Superior temporal gyrus (tissue), 1 donor: Measurements from ENCODE around the gene NNT.
A peak's percentile ranks its signal among the peaks of the same experiment; 100 is the strongest.

Experiments used
- DNase-seq: peaks from one replicate; pipeline ENCODE4 v3.0.0-alpha.2; 2016; ENCODE audit errors: extremely low spot score

The NNT gene

GRCh38 chr5:43623048-43623680, 20.2 kb downstream of the NNT start:
- DNase-seq, result peak; percentile 63

- DNase-seq, result no peak
Measured at GRCh38 chr5:43627028-43627427, 24.0 kb downstream of the NNT start.

- peak; percentile 94 for DNase-seq
Measured at GRCh38 chr5:43631182-43631910, 28.4 kb downstream of the NNT start.

GRCh38 chr5:43634621-43635020, 31.6 kb downstream of the NNT start:
- no peak for DNase-seq

- no peak for DNase-seq
Measured at GRCh38 chr5:43635374-43635773, 32.4 kb downstream of the NNT start.

GRCh38 chr5:43636076-43636475, 33.1 kb downstream of the NNT start:
- no peak for DNase-seq

- DNase-seq, result no peak
Measured at GRCh38 chr5:43637416-43637815, 34.4 kb downstream of the NNT start.

- no peak for DNase-seq
Measured at GRCh38 chr5:43638107-43638506, 35.1 kb downstream of the NNT start.

- DNase-seq, result no peak
Measured at GRCh38 chr5:43638546-43638945, 35.6 kb downstream of the NNT start.

GRCh38 chr5:43639566-43639965, 36.6 kb downstream of the NNT start:
- DNase-seq, result no peak

- no peak for DNase-seq
Measured at GRCh38 chr5:43642428-43642827, 39.4 kb downstream of the NNT start.

GRCh38 chr5:43643327-43643726, 40.3 kb downstream of the NNT start:
- no peak for DNase-seq

- DNase-seq, result no peak
Measured at GRCh38 chr5:43643750-43644149, 40.8 kb downstream of the NNT start.

GRCh38 chr5:43646992-43647391, 44.0 kb downstream of the NNT start:
- no peak for DNase-seq

GRCh38 chr5:43647789-43648188, 44.8 kb downstream of the NNT start:
- no peak for DNase-seq

GRCh38 chr5:43648499-43649124, 45.6 kb downstream of the NNT start:
- DNase-seq, result no peak

GRCh38 chr5:43649256-43649655, 46.3 kb downstream of the NNT start:
- no peak for DNase-seq

- no peak for DNase-seq
Measured at GRCh38 chr5:43652537-43653302, 49.7 kb downstream of the NNT start.

- no peak for DNase-seq
Measured at GRCh38 chr5:43658509-43658908, 55.5 kb downstream of the NNT start.

- DNase-seq, result no peak
Measured at GRCh38 chr5:43659075-43659474, 56.1 kb downstream of the NNT start.

GRCh38 chr5:43661102-43661501, 58.1 kb downstream of the NNT start:
- peak; percentile 75 for DNase-seq

GRCh38 chr5:43663916-43664315, 60.9 kb downstream of the NNT start:
- DNase-seq, result no peak
